ENCODE measurements around the gene GNG4.

DNA sequence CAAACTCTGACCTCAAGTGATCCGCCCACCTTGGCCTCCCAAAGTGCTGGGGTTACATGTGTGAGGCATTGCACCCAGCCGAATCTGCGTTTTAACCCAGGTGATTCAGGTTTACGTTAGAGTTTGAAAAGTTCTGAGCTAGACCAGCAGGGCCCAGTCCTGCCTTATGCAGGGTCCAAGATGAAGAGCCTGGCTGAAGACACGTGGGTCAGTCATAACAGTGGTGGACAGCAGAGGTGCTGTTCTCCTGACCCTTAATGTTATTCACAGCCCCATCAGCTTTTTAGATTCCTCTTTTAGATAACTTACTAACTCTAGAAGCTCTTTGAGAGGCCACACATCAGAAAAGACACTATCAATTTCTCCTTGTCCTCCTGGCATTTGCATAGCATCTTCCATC lies 50.0 kb downstream of the GNG4 start:
- TF ChIP-seq ZC3H10 (CRISPR knock-in tag; IDR thresholded peaks at IDR 0.05) (no peak), BACH2 (CRISPR knock-in tag; IDR thresholded peaks at IDR 0.05; ENCODE audit: borderline replicate concordance) (no peak), RARB (CRISPR knock-in tag; IDR thresholded peaks at IDR 0.05) (no peak), TCF4 (CRISPR knock-in tag; IDR thresholded peaks at IDR 0.05; ENCODE audit: borderline replicate concordance) (no peak)
- TF ChIP-seq, protein P1, sequence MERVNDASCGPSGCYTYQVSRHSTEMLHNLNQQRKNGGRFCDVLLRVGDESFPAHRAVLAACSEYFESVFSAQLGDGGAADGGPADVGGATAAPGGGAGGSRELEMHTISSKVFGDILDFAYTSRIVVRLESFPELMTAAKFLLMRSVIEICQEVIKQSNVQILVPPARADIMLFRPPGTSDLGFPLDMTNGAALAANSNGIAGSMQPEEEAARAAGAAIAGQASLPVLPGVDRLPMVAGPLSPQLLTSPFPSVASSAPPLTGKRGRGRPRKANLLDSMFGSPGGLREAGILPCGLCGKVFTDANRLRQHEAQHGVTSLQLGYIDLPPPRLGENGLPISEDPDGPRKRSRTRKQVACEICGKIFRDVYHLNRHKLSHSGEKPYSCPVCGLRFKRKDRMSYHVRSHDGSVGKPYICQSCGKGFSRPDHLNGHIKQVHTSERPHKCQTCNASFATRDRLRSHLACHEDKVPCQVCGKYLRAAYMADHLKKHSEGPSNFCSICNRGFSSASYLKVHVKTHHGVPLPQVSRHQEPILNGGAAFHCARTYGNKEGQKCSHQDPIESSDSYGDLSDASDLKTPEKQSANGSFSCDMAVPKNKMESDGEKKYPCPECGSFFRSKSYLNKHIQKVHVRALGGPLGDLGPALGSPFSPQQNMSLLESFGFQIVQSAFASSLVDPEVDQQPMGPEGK (CRISPR knock-in tag; IDR thresholded peaks at IDR 0.05; ENCODE audit: borderline replicate concordance): no peak
- TF ChIP-seq, protein P2, sequence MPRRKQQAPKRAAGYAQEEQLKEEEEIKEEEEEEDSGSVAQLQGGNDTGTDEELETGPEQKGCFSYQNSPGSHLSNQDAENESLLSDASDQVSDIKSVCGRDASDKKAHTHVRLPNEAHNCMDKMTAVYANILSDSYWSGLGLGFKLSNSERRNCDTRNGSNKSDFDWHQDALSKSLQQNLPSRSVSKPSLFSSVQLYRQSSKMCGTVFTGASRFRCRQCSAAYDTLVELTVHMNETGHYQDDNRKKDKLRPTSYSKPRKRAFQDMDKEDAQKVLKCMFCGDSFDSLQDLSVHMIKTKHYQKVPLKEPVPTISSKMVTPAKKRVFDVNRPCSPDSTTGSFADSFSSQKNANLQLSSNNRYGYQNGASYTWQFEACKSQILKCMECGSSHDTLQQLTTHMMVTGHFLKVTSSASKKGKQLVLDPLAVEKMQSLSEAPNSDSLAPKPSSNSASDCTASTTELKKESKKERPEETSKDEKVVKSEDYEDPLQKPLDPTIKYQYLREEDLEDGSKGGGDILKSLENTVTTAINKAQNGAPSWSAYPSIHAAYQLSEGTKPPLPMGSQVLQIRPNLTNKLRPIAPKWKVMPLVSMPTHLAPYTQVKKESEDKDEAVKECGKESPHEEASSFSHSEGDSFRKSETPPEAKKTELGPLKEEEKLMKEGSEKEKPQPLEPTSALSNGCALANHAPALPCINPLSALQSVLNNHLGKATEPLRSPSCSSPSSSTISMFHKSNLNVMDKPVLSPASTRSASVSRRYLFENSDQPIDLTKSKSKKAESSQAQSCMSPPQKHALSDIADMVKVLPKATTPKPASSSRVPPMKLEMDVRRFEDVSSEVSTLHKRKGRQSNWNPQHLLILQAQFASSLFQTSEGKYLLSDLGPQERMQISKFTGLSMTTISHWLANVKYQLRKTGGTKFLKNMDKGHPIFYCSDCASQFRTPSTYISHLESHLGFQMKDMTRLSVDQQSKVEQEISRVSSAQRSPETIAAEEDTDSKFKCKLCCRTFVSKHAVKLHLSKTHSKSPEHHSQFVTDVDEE (CRISPR knock-in tag; IDR thresholded peaks at IDR 0.05): no peak
